GM23338 (cell line): ENCODE measurements around the gene DTNBP1.

Experiments used
- POLR2AphosphoS5 ChIP-seq: IDR thresholded peaks from 2 replicates; pipeline ENCODE4 v1.6.1; 2016; ENCODE audit warnings: antibody characterized with exemption, low read depth
- STAT1 ChIP-seq: IDR thresholded peaks from one replicate; pipeline ENCODE4 v1.6.1; 2016; ENCODE audit warnings: antibody characterized with exemption; ENCODE audit not compliant: unreplicated experiment
- TF ChIP-seq, protein P1 (sequence below), 2 experiments: fragments of 200-600 bp in 1 of 2; sonication (generic) in 1 of 2; conservative IDR thresholded peaks; 2 replicates each; pipeline versions ENCODE4 v1.5.1 to v1.6.1; 2016 to 2017; ENCODE audit warnings: antibody characterized with exemption in 2 of 2, low read depth in 2 of 2, mild to moderate bottlenecking in 2 of 2, moderate library complexity in 1 of 2
- TF ChIP-seq, protein P2 (sequence below): IDR thresholded peaks from 2 replicates; pipeline ENCODE4 v1.6.1; 2016; ENCODE audit warnings: antibody characterized with exemption

DNA sequence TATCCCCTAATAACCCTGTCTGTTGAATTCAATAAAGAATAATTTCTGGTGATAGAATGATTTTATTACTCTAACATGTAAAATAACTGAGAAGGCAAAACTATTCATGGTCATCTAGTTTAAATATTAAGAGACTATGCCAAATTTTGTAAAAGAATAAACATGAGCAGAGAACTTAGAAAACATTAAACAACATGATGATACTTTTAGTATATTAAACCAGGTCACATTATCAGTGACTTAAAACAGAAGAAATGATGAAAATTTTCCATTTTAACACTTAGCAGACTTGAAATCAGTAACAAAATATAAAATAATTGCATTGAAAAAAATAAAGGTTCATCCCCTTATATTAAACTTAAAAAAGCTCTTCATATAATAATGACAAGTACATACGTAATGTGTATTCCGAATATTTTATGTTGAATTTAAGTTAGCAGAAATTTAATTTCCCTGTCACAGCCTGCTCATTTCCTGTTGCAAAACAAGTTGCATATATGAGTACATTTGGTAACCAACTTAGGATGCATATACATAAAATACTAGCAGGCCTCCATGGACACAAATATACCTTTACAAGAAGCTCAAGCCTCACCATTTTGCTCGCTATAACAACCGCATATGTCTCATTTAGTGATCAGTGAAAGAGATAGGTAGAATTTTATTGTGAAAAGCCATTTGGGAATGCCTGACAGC is 40.6 kb downstream of the DTNBP1 start:
- TF ChIP-seq, protein P1, sequence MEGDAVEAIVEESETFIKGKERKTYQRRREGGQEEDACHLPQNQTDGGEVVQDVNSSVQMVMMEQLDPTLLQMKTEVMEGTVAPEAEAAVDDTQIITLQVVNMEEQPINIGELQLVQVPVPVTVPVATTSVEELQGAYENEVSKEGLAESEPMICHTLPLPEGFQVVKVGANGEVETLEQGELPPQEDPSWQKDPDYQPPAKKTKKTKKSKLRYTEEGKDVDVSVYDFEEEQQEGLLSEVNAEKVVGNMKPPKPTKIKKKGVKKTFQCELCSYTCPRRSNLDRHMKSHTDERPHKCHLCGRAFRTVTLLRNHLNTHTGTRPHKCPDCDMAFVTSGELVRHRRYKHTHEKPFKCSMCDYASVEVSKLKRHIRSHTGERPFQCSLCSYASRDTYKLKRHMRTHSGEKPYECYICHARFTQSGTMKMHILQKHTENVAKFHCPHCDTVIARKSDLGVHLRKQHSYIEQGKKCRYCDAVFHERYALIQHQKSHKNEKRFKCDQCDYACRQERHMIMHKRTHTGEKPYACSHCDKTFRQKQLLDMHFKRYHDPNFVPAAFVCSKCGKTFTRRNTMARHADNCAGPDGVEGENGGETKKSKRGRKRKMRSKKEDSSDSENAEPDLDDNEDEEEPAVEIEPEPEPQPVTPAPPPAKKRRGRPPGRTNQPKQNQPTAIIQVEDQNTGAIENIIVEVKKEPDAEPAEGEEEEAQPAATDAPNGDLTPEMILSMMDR (conservative IDR thresholded peaks at IDR 0.05; ENCODE audit: low read depth in 2 of 2) = no peak
- TF ChIP-seq POLR2AphosphoS5 = no peak
- TF ChIP-seq, protein P2, sequence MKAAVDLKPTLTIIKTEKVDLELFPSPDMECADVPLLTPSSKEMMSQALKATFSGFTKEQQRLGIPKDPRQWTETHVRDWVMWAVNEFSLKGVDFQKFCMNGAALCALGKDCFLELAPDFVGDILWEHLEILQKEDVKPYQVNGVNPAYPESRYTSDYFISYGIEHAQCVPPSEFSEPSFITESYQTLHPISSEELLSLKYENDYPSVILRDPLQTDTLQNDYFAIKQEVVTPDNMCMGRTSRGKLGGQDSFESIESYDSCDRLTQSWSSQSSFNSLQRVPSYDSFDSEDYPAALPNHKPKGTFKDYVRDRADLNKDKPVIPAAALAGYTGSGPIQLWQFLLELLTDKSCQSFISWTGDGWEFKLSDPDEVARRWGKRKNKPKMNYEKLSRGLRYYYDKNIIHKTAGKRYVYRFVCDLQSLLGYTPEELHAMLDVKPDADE = no peak
- TF ChIP-seq STAT1 = no peak
